HG03064 (cell line): ENCODE results near the gene NAA50.
A peak's percentile ranks its signal among the peaks of the same experiment; 100 is the strongest.

Experiments used
- ATAC-seq: cut with Tn5 transposase; IDR thresholded peaks from one replicate; pipeline ENCODE4 v1.9.1; 2021; ENCODE audit warnings: low read depth; ENCODE audit not compliant: unreplicated experiment

The NAA50 gene

GRCh38 chr3:113745756-113746547 is at the start of gene NAA50:
NAA50 (minus strand) TSS chr3:113746249; CDS start chr3:113745949, 300 bp downstream.
- peak; percentile 40 for ATAC-seq

DNA sequence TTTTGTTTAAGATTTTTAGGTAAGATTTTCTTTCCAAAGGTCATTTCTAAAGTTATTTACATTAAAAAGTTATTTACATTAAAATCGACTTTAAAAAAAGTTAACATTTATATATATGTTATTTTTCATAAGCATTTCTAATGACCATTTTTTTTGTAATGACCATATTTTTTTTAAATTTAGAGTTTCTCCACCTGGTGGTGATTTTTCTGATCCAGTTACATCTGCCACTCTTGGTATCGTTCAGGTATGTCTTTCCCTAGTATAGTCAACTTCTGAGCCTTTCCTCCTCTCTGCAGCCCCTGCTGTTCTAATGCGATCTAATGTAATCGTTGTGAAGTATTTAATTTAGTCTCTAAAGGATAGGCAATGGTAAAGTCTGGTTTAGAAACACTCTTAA is 49.6 kb upstream of the NAA50 start:
- no peak for ATAC-seq

GRCh38 chr3:113794526-113794925 is 48.5 kb upstream of the NAA50 start:
- ATAC-seq = no peak

- no peak for ATAC-seq
Observed at GRCh38 chr3:113791381-113791780, 45.3 kb upstream of the NAA50 start.

GRCh38 chr3:113783980-113784379 is 37.9 kb upstream of the NAA50 start:
- ATAC-seq = no peak

DNA sequence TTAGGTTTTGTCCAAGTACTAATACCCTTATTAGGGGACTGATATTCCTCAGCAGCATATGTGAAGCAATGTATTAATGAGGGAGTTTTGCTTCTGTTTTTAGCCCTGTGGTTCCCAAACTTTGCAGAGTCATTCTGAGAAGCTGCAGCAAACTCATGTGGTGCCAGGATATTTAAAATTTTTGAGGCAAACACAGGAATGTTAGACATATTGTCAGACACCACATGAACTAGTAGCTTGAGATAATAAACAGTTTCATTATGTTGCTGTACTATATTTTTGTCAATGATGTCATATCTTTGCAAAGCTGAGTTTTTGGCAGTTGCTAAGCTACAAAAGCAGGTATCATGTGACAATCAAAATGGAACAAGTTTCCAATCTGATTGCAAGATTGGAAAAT is 37.4 kb upstream of the NAA50 start:
- ATAC-seq = no peak

DNA sequence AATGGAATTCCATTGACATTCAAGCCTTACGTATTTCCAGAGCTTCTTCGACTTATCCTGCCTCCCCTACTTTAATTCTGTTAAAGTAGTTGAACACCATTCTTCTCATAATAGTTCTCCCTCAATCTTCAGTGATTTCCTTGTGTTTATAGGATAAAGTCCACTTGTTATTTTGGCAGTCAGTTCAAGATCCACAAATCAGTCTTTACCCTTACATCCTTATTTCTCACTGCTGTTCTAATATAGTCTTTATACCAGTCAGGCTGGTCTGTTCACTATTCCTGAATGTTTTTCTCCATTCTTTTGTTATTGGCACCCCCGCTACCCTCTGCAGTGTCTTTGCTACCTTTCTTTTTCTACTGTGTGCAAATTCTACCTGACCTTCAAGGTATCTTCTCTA is 30.5 kb upstream of the NAA50 start:
- no peak for ATAC-seq

DNA sequence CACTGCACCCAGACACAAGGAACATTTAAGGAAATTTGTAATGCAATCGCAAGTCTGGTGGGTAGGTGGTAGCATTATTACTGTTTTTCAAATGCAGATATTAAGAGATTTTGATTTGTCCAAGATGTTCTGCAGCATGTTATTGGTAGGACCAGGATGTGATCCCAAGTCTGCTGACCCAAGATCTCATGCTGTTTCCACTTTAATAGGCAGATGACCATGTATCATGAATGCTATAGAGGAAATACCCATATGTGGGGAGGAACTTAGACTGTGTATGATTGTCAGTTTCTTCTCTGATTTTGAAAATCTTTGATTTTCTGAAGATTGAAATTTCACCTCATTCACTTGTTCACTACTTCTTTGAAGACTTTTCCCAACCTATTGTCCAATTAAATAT is 29.5 kb upstream of the NAA50 start:
- no peak for ATAC-seq

- ATAC-seq = no peak
Observed at GRCh38 chr3:113773381-113773780, 27.3 kb upstream of the NAA50 start.

DNA sequence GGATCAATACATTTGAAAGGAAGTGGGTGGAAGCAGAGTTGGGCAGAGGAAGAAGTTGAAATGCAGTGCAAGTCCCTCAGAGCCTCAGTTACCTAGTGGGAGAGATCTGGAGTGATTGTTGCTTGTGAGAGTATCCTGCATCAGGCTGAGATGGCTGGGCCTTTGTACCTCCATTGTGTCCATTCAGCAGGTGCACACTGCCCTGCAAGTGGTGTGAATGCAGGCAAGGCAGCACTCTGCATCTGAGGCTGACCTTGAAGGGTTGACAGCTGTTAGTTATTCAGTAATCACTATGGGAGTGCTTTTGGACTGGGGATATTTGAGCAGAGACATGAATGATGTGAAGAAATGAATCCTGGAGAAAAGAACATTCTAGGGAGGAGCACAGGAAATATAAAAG is 25.9 kb upstream of the NAA50 start:
- no peak for ATAC-seq

DNA sequence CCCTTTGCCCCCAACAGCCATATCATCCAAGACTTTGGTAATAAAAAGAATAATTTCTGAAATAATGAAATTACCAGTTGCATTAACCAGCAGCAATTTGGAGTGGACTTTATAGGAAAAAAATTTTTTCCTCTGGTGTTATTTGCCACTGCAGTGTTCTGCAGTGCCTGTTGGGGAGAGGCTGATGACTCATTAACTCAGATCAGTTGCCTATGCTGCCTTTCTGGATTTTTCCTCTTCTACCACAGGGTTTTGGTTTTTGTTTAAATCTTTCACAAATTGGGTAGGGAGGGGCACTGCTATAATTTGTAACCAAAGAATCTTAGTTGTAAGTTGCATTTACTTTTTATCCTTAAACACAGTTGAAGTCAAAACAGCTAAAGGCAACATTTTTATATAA is 23.5 kb upstream of the NAA50 start:
- ATAC-seq = peak; percentile 75

- no peak for ATAC-seq
Observed at GRCh38 chr3:113764698-113765097, 18.6 kb upstream of the NAA50 start.

DNA sequence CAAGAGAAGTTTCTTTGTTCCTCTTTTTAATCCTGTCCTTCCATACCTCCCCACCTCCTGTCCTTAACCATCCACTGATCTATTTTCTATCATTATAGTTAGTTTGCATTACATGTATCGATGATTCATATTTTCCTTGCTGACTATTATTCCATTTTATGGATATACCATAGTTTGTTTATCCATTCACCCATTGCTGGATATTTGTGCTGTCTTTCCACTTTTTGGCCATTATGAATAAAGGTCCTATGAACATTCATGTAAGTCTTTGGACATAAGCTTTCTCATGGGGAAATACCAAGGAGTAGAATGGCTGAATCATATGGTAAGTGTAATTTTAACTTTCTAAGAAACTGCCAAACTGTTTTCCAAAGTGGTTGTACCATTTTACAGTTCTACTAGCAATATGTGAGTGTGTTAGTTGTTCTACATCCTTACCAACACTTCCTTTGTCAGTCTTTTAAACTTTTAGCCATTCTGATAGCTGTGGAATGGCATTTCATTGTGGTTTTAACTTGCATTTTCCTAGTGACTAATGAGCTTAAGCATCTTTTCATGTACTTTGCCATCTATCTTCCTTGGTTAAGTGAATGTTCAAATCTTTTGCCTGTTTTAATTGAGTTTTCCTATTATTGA is 12.5 kb upstream of the NAA50 start:
- ATAC-seq = no peak

GRCh38 chr3:113754494-113755159 is 8.6 kb upstream of the NAA50 start:
- ATAC-seq = no peak

DNA sequence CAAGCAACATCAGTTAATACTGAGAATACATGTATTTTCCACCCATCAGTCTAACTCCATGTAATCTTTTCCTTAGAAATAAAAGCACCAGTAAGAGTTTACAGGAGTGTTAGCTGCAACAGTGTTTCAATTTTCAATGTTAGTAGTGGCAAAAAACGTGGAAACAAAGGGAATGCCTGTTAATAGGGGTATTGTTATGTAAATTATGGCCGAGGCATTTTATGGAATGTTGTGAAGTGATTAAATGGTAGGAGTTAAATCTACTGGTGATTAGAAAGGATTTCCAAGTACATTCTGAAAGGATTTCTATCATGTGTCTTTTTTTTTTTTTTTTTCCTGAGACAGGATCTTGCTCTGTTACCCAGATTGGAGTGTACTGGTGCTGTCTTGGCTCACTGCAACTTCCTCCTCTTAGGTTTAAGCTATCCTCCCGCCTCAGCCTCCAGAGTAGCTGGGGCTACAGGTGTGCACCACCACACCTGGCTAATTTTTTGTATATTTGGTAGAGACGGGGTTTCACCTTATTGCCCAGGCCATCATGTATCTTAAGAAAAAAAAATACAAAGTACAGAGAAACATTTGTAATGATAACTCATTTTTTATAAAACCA is 7.4 kb upstream of the NAA50 start:
- ATAC-seq = no peak

- ATAC-seq = no peak
Observed at GRCh38 chr3:113751141-113751540, 5.1 kb upstream of the NAA50 start.

DNA sequence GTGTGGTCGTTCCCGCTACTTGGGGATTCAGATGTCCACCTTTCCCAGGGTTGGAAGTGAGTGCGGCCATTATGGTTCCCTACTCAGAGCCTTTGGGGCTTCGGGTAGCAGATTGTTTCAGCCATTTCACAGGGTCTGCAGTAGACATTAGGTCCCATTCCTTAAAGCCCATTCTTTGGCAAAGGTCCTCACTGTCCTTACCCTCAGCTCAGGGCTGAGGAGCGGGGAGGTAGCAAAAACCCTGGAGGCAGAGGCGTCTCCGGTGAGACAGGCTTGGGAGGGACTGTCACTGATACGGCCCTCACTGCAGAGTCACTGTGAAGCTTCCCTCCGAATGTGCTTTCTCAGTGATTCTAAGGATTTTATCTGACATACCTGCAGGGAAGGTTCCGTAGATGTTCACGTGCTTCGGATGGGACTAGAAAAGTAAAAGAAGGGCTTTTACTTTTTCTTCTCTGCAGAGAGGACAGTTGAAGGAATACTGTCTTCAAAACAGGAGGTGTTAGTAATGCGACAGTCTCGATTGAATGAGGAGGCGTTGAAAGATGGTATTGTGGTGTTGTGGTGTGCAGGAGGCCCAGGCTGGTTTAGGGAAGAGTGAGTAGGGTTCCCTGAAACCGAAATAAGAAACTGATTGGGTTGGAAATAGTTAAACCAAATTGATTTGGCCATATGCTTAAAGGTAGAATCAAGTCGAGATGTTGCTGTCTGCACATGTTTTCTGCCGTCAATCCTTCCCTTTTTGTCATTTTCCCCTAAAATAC is 1.4 kb upstream of the NAA50 start:
- no peak for ATAC-seq

DNA sequence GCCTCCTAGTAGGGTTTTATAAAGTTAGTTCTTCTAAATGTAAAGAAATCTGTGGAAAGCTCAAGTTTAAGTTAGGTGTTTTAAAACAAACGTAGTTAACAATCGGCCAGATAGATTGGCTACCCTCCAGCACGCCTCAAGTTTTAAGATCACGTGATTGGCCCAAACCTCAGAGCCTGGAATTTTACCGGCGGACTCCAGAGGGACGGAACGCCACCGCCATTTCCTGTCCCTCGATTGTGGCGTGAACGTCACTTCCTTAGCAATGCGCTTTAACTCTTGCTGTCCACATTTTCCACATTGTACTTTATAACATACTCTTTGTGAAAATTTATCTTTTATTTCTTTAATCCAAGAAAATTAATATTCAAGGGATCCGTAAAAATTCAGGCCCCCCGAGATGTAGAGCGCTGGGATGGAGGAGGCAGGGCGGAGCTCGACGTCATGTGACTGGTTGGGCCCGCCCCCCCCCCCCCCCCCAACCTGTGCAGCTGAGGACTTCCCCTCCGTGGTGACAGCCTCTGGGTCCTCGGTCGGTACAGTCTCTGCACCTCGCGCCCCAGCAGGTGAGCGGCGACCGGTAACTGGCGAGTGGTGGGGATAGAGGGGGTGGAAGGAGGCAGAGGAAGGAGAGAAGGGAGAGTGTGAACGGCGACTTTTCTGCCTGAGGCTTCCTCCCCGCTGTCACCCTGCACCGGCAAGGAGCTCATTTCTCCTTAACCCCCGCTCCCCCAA is 666 bp upstream of the NAA50 start, which contains the start of gene ATP6V1A:
TSS of gene ATP6V1A (plus strand) at position 488 of the 735 bp plus-strand sequence. CDS start 31,719 bp downstream, outside the sequence.
- peak; percentile 31 for ATAC-seq

DNA sequence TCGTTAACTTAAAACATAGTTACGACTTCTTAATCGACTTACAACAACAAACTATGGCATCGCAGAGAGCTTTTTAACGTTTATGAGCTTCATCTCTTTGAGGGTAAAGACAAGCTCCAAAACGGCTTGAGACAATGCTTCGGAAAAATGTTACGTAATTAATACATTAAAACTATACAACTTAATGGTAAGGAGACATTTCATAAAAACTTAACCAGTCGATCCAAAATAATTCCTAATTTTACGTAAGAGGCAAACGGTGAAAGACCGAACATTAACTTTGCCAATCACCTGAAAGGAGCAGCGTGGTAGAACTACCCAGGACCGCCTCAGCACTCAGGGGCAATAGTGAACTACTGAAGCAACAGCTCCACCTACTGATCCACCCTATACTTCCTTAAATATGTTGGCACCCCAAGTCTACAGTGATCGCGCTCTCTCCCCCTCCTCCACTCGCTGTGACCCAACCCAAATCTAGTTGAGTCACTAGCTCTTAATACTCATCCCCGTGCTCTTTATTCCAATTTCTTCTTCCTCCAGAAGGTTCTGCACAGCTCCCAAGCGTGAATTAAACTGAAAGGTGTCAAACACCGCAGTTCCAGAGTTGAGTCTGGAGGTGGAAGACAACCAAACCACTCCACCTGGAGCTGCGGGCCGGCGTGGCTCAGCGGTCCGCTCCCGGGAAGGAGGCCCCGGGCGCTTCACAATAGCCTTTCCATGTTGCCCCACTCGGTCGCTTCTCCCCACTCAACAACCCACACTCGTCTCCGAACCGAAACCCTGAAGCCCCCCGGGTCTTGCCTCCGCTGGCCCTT is 901 bp downstream of the NAA50 start:
- peak; percentile 53 for ATAC-seq
